B cell (primary cell): ENCODE measurements around the gene HOXC6. TPM values are rescaled to one million over a fixed set of nuclear protein-coding genes. Genes with fewer than 3 reads are reported as not detected.

Experiments
- ATAC-seq: fragments of 200-7000 bp; cut with Tn5 transposase; one replicate; pipeline ENCODE4 v1.10.0; 2021; ENCODE audit warnings: low read depth, mild to moderate bottlenecking, moderate number of reproducible peaks, moderate library complexity
- CTCF ChIA-PET: fragments of 350-600 bp; sonication (Branson Sonifier 250); formaldehyde crosslinking; loops from one replicate; lab custom pipeline; 2021; ENCODE audit warnings: antibody characterized with exemption, inconsistent platforms; lab: Charles Lee
- POLR2A ChIA-PET: fragments of 350-600 bp; sonication (Branson Sonifier 250); formaldehyde crosslinking; loops from one replicate; lab custom pipeline; 2021; ENCODE audit warnings: antibody characterized with exemption; lab: Charles Lee
- DNase-seq: peaks from one replicate; pipeline ENCODE4 v3.0.0; 2013
- H2AFZ ChIP-seq: 2 replicates; pipeline ENCODE4 v1.6.1; 2012; ENCODE audit warnings: mild to moderate bottlenecking, low read depth, low read length; ENCODE audit not compliant: insufficient read depth, poor library complexity, severe bottlenecking
- H3K27ac ChIP-seq, 2 donors: 1 replicate in 1 of 2; 2 replicates in 1 of 2; pipeline ENCODE4 v1.5.1; 2012 to 2013; ENCODE audit warnings: low read length in 2 of 2, mild to moderate bottlenecking in 2 of 2, moderate library complexity in 1 of 2
- H3K27me3 ChIP-seq, 4 experiments: fragments of 200-600 bp in 1 of 4; sonication (generic) in 1 of 4; replicated peaks in 1 of 4; 1 replicate in 2 of 4; 2 replicates in 2 of 4; pipeline versions ENCODE4 v1.6.1 to v1.7.0; 2013 to 2016; ENCODE audit warnings: low read length in 3 of 4, mild to moderate bottlenecking in 2 of 4, mixed read lengths in 1 of 4, moderate library complexity in 1 of 4; ENCODE audit not compliant: insufficient read depth in 4 of 4, control insufficient read depth in 3 of 4; ENCODE audit errors: control extremely low read depth in 1 of 4
- H3K36me3 ChIP-seq, 2 experiments: replicated peaks in 1 of 2; 1 replicate in 1 of 2; 2 replicates in 1 of 2; pipeline versions ENCODE4 v1.6.1 to v1.7.1; 2013; ENCODE audit warnings: low read length in 1 of 2; ENCODE audit not compliant: insufficient read depth in 2 of 2, control insufficient read depth in 1 of 2; ENCODE audit errors: control extremely low read depth in 1 of 2, extremely low read depth in 1 of 2
- H3K4me1 ChIP-seq, 2 donors: fragments of 200-600 bp in 1 of 2; sonication (generic) in 1 of 2; 1 replicate in 1 of 2; 2 replicates in 1 of 2; pipeline versions ENCODE4 v1.5.1 to v1.6.1; 2013 to 2017; ENCODE audit warnings: low read length in 2 of 2; ENCODE audit not compliant: control insufficient read depth in 2 of 2, insufficient read depth in 2 of 2
- H3K4me2 ChIP-seq: replicated peaks from 2 replicates; pipeline ENCODE3; 2012; ENCODE audit warnings: mild to moderate bottlenecking, low read depth, low read length; ENCODE audit not compliant: poor library complexity, severe bottlenecking
- H3K4me3 ChIP-seq, 5 experiments: fragments of 200-600 bp in 1 of 5; sonication (generic) in 1 of 5; 1 replicate in 3 of 5; 2 replicates in 2 of 5; pipeline versions ENCODE4 v1.5.1 to v1.7.0; 2011 to 2016; ENCODE audit warnings: low read length in 4 of 5, mild to moderate bottlenecking in 4 of 5, low read depth in 2 of 5, control low read depth in 1 of 5, moderate library complexity in 1 of 5; ENCODE audit not compliant: insufficient read depth in 1 of 5; ENCODE audit errors: control extremely low read depth in 1 of 5, extremely low read depth in 1 of 5
- H3K79me2 ChIP-seq: fragments of 200-600 bp; sonication (generic); one replicate; pipeline ENCODE4 v1.6.0; 2016; ENCODE audit warnings: low read length; ENCODE audit not compliant: control insufficient read depth, insufficient read depth
- H3K9ac ChIP-seq: fragments of 200-600 bp; sonication (generic); 2 replicates; pipeline ENCODE4 v1.6.1; 2017; ENCODE audit warnings: mild to moderate bottlenecking, low read length, moderate library complexity
- H3K9me3 ChIP-seq, 3 donors: one replicate each; pipeline versions ENCODE4 v1.6.1 to v1.7.1; 2013; ENCODE audit warnings: low read length in 2 of 3; ENCODE audit not compliant: control insufficient read depth in 2 of 3, insufficient read depth in 1 of 3; ENCODE audit errors: control extremely low read depth in 1 of 3
- H4K20me1 ChIP-seq: 2 replicates; pipeline ENCODE4 v1.6.0; 2012; ENCODE audit warnings: mild to moderate bottlenecking, low read length; ENCODE audit not compliant: insufficient read depth, control insufficient read depth, poor library complexity, severe bottlenecking
- H3K27ac Mint-ChIP-seq: one replicate; pipeline ENCODE4 v1.8.0; 2021; ENCODE audit warnings: mixed read lengths
- H3K27me3 Mint-ChIP-seq: one replicate; pipeline ENCODE4 v1.8.0; 2021; ENCODE audit warnings: mixed read lengths
- H3K4me1 Mint-ChIP-seq: one replicate; pipeline ENCODE4 v1.8.0; 2021; ENCODE audit warnings: mixed read lengths
- H3K4me3 Mint-ChIP-seq: one replicate; pipeline ENCODE4 v1.8.0; 2021; ENCODE audit warnings: mixed read lengths
- H3K9me3 Mint-ChIP-seq: one replicate; pipeline ENCODE4 v1.8.0; 2022; ENCODE audit warnings: mixed read lengths; ENCODE audit not compliant: insufficient read depth
- EZH2 ChIP-seq: IDR thresholded peaks from 2 replicates; pipeline ENCODE4 v1.6.1; 2012; ENCODE audit warnings: borderline replicate concordance, low read depth, mild to moderate bottlenecking, moderate library complexity, low read length; ENCODE audit not compliant: insufficient read depth, poor library complexity, severe bottlenecking
- WGBS: methylation state at CpG from one replicate; pipeline ENCODE4 v1.1.5; 2013; ENCODE audit warnings: missing lambda C conversion rate; ENCODE audit not compliant: insufficient coverage; 5-methylcytosine and 5-hydroxymethylcytosine counted together
- intact Hi-C: fragments of 100-400 bp; cut with micrococcal nuclease; formaldehyde crosslinking; loops from one replicate; pipeline ENCODE4 v1.10.0; 2022
- polyA plus RNA-seq: library from polyadenylated mRNA; depleted of rRNA; stranded (reverse); fragments of >200 nt; gene quantifications from 2 replicates; pipeline ENCODE4 v1.2.3, GENCODE V29; 2012
- total RNA-seq, 2 donors: library from RNA; stranded (reverse); fragments of 120-200 nt in 1 of 2; gene quantifications; 1 replicate in 1 of 2; 2 replicates in 1 of 2; pipeline versions ENCODE4 v1.2.3 to v1.2.4, GENCODE V29; 2013 to 2022
- TF ChIP-seq, protein P1 (sequence below): fragments of 200-600 bp; IDR thresholded peaks from one replicate; pipeline ENCODE4 v1.8.0; 2022; ENCODE audit warnings: antibody characterized with exemption, mild to moderate bottlenecking

Gene HOXC6
- total and polyA plus RNA-seq, 2 donors (not counting 1 experiment from before 2014, with no cell fraction given): not detected

GRCh38 chr12:54033980-54034784 is 5.9 kb downstream of the HOXC6 start:
- Mint-ChIP-seq H3K9me3 (no peaks in the 10 kb centered on the region), H3K27ac (no peak overlapping the region), H3K4me3 (peak overlapping the region; percentile 65), H3K4me1 (peaks cover 26% of the 10 kb centered on the region), H3K27me3 (peaks cover 76% of the 10 kb centered on the region)
- H3K4me3 ChIP-seq: peak overlapping the region in 3 of 5 experiments; percentile 13 to 47 (median 36)
- H3K4me1 ChIP-seq: peaks cover 28 to 43% of the 10 kb centered on the region in 2 donors
- H3K4me2 ChIP-seq: peak overlapping the region; percentile 67
- no peaks in the 10 kb centered on the region for H3K36me3 ChIP-seq
- no peaks in the 10 kb centered on the region for H4K20me1 ChIP-seq
- DNase-seq (peak; percentile 56), ATAC-seq (peak; percentile 34)
- H3K9me3 ChIP-seq: peaks cover 0 to 52% (median 6%) of the 10 kb centered on the region in 3 donors
- no peak overlapping the region for H3K27ac ChIP-seq
- peak overlapping the region; percentile 47 for H3K9ac ChIP-seq
- intact Hi-C loops: loop anchor here (2.0 to 5.0 kb wide), 3 partner anchors 17 to 67 kb away; no protein-coding TSS in a partner anchor
- no peaks in the 10 kb centered on the region for H3K79me2 ChIP-seq
- peaks cover 0 to 95% (median 63%) of the 10 kb centered on the region in 4 experiments for H3K27me3 ChIP-seq
- CTCF ChIA-PET: interaction anchor here (1.4 to 6.4 kb wide), 6 partner anchors 17 to 173 kb away, joined by 4 to 87 read pairs (median 24); partner anchors contain the start of genes HOXC4 and SMUG1
- POLR2A ChIA-PET: interaction anchor here (1.3 kb wide), 1 partner anchor 19 kb away, joined by 6 read pairs; the partner anchor contains the start of gene HOXC4
- H2AFZ ChIP-seq: peak overlapping the region; percentile 58
- TF ChIP-seq EZH2: peak; percentile 53
- TF ChIP-seq, protein P1, sequence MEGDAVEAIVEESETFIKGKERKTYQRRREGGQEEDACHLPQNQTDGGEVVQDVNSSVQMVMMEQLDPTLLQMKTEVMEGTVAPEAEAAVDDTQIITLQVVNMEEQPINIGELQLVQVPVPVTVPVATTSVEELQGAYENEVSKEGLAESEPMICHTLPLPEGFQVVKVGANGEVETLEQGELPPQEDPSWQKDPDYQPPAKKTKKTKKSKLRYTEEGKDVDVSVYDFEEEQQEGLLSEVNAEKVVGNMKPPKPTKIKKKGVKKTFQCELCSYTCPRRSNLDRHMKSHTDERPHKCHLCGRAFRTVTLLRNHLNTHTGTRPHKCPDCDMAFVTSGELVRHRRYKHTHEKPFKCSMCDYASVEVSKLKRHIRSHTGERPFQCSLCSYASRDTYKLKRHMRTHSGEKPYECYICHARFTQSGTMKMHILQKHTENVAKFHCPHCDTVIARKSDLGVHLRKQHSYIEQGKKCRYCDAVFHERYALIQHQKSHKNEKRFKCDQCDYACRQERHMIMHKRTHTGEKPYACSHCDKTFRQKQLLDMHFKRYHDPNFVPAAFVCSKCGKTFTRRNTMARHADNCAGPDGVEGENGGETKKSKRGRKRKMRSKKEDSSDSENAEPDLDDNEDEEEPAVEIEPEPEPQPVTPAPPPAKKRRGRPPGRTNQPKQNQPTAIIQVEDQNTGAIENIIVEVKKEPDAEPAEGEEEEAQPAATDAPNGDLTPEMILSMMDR: no peak
- 7% methylated on average over 54 of the region's 57 CpGs for WGBS
